SU-DHL-6 (cell line): ENCODE measurements around the gene RIN3.

Source experiments
- H2AFZ ChIP-seq: fragments of 200-600 bp; sonication (generic); 2 replicates; pipeline ENCODE4 v1.6.1; 2014; ENCODE audit warnings: low read depth, mild to moderate bottlenecking, moderate library complexity, mixed read lengths, antibody characterized with exemption, low read length; ENCODE audit not compliant: severe bottlenecking
- H3F3A ChIP-seq: fragments of 200-600 bp; shearing (Covaris generic); 2 replicates; pipeline ENCODE4 v1.6.0; 2016; ENCODE audit warnings: antibody characterized with exemption, mild to moderate bottlenecking; ENCODE audit not compliant: insufficient read depth
- H3K27ac ChIP-seq: fragments of 200-600 bp; sonication (generic); 2 replicates; pipeline ENCODE4 v1.5.1; 2016; ENCODE audit warnings: low read depth, mild to moderate bottlenecking, low read length, moderate library complexity, mixed read lengths
- H3K27me3 ChIP-seq: fragments of 200-600 bp; sonication (generic), shearing (Covaris generic); 2 replicates; pipeline ENCODE4 v1.6.0; 2014; ENCODE audit warnings: mild to moderate bottlenecking, low read length
- H3K36me3 ChIP-seq: fragments of 200-600 bp; sonication (generic); 2 replicates; pipeline ENCODE4 v1.6.1; 2014; ENCODE audit warnings: mild to moderate bottlenecking, low read length, mixed read lengths
- H3K4me2 ChIP-seq: fragments of 300-600, 200-600 bp; shearing (Covaris generic), sonication (generic); 2 replicates; pipeline ENCODE4 v1.6.0; 2014; ENCODE audit warnings: low read length, low read depth, mild to moderate bottlenecking; ENCODE audit not compliant: poor library complexity, severe bottlenecking
- H3K4me3 ChIP-seq: fragments of 200-600 bp; sonication (generic); 2 replicates; pipeline ENCODE4 v1.5.1; 2014; ENCODE audit warnings: antibody characterized with exemption, low read length, mild to moderate bottlenecking, mixed read lengths; ENCODE audit not compliant: insufficient read depth, poor library complexity, severe bottlenecking
- H3K79me2 ChIP-seq: fragments of 200-600 bp; sonication (generic); 2 replicates; pipeline ENCODE4 v1.6.1; 2014; ENCODE audit warnings: mild to moderate bottlenecking, low read length, moderate library complexity; ENCODE audit not compliant: insufficient read depth
- H3K9ac ChIP-seq: fragments of 200-600 bp; sonication (generic); 2 replicates; pipeline ENCODE4 v1.7.0; 2014; ENCODE audit warnings: mild to moderate bottlenecking, low read length
- H3K9me2 ChIP-seq: fragments of 200-600 bp; sonication (generic); replicated peaks from 2 replicates; pipeline ENCODE4 v1.6.1; 2014; ENCODE audit warnings: low read length; ENCODE audit not compliant: insufficient read depth
- H3K9me3 ChIP-seq: fragments of 200-600 bp; sonication (generic); 2 replicates; pipeline ENCODE4 v1.6.1; 2014; ENCODE audit warnings: low read length, mixed read lengths; ENCODE audit not compliant: insufficient read depth
- H4K20me1 ChIP-seq: fragments of 200-600 bp; sonication (generic); 2 replicates; pipeline ENCODE4 v1.6.1; 2014; ENCODE audit warnings: low read depth, mild to moderate bottlenecking, antibody characterized with exemption, low read length, moderate library complexity, mixed read lengths
- CTCF ChIP-seq: fragments of 200-600 bp; sonication (generic); IDR thresholded peaks from one replicate; pipeline ENCODE4 v1.5.1; 2017; ENCODE audit warnings: antibody characterized with exemption, mild to moderate bottlenecking, low read length, moderate library complexity; ENCODE audit not compliant: insufficient read depth, poor library complexity, severe bottlenecking
- EZH2phosphoT487 ChIP-seq: fragments of 200-600 bp; sonication (generic), shearing (Covaris generic); conservative IDR thresholded peaks from 2 replicates; pipeline ENCODE4 v1.6.1; 2018; ENCODE audit warnings: mild to moderate bottlenecking, antibody characterized with exemption, low read length, moderate library complexity, mixed read lengths

The RIN3 gene

GRCh38 chr14:92481811-92482555, 31.6 kb upstream of the RIN3 start:
- Histone ChIP-seq H3K9me2 (no peaks in the 10 kb centered on the region), H2AFZ (no peak overlapping the region), H3K27me3 (no peaks in the 10 kb centered on the region), H3K4me2 (no peak overlapping the region), H3K9me3 (no peaks in the 10 kb centered on the region), H3K36me3 (no peaks in the 10 kb centered on the region), H3K4me3 (no peak overlapping the region), H3K27ac (no peak overlapping the region), H3F3A (no peaks in the 10 kb centered on the region), H3K79me2 (no peaks in the 10 kb centered on the region), H3K9ac (no peak overlapping the region), H4K20me1 (no peaks in the 10 kb centered on the region)
- TF ChIP-seq EZH2phosphoT487 (no peak), CTCF (no peak)

GRCh38 chr14:92482621-92483319, 30.8 kb upstream of the RIN3 start:
- Histone ChIP-seq H3K4me2 (no peak overlapping the region), H3K27me3 (no peaks in the 10 kb centered on the region), H3K27ac (no peak overlapping the region), H3K9ac (no peak overlapping the region), H4K20me1 (no peaks in the 10 kb centered on the region), H3F3A (no peaks in the 10 kb centered on the region), H3K9me3 (no peaks in the 10 kb centered on the region), H3K9me2 (no peaks in the 10 kb centered on the region), H3K36me3 (no peaks in the 10 kb centered on the region), H3K4me3 (no peak overlapping the region), H2AFZ (no peak overlapping the region), H3K79me2 (no peaks in the 10 kb centered on the region)
- TF ChIP-seq CTCF (no peak), EZH2phosphoT487 (no peak)

GRCh38 chr14:92484132-92484823, 29.3 kb upstream of the RIN3 start:
- H3F3A ChIP-seq: no peaks in the 10 kb centered on the region
- TF ChIP-seq EZH2phosphoT487 (no peak), CTCF (no peak)
- H3K9me2 ChIP-seq: no peaks in the 10 kb centered on the region
- no peak overlapping the region for H3K4me3 ChIP-seq
- no peaks in the 10 kb centered on the region for H4K20me1 ChIP-seq
- H3K9ac ChIP-seq: no peak overlapping the region
- no peaks in the 10 kb centered on the region for H3K79me2 ChIP-seq
- no peak overlapping the region for H3K27ac ChIP-seq
- H2AFZ ChIP-seq: no peak overlapping the region
- no peaks in the 10 kb centered on the region for H3K36me3 ChIP-seq
- H3K9me3 ChIP-seq: no peaks in the 10 kb centered on the region
- H3K4me2 ChIP-seq: no peak overlapping the region
- H3K27me3 ChIP-seq: no peaks in the 10 kb centered on the region
